Panc1 (cell line): ENCODE measurements around the gene ACTR5.

Source experiments
- SIN3A ChIP-seq: IDR thresholded peaks from 2 replicates; pipeline ENCODE4 v1.6.1; 2012; ENCODE audit warnings: low read depth, mild to moderate bottlenecking, low read length, moderate library complexity, borderline replicate concordance; ENCODE audit not compliant: insufficient read depth
- TCF7L2 ChIP-seq: IDR thresholded peaks from 2 replicates; pipeline ENCODE4 v1.6.1; 2011; ENCODE audit warnings: mild to moderate bottlenecking, low read depth, low read length, inconsistent platforms
- TF ChIP-seq, protein P1 (sequence below), 2 experiments: IDR thresholded peaks; 2 replicates each; pipeline ENCODE4 v1.6.1; 2011 to 2012; ENCODE audit warnings: low read depth in 2 of 2, control low read depth in 1 of 2, low read length in 1 of 2, mild to moderate bottlenecking in 1 of 2, moderate library complexity in 1 of 2; ENCODE audit not compliant: insufficient read depth in 1 of 2
- TF ChIP-seq, protein P2 (sequence below): fragments of 450-650 bp; IDR thresholded peaks from 2 replicates; pipeline ENCODE4 v1.5.1; 2017; ENCODE audit warnings: mild to moderate bottlenecking

DNA sequence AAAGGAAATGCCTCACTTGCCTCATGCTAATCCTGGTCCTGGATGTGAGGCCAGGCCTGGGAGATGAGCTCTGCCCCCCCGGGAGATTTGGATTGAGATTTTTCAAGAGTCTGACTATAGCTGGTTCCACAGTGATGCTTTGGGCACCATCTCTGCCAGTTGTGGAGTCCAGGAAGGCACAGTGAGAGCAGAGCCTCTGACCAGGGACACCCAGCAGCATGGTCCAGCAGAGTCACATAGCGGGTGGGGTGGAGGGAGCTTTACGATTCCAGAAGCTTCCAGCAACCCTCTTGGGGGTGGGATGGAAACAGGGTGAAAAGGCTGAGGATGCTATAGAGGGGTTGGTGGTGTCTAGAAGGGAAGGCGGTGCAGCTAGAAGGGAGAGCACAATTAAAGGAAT is 15.3 kb upstream of the ACTR5 start:
- TF ChIP-seq, protein P1, sequence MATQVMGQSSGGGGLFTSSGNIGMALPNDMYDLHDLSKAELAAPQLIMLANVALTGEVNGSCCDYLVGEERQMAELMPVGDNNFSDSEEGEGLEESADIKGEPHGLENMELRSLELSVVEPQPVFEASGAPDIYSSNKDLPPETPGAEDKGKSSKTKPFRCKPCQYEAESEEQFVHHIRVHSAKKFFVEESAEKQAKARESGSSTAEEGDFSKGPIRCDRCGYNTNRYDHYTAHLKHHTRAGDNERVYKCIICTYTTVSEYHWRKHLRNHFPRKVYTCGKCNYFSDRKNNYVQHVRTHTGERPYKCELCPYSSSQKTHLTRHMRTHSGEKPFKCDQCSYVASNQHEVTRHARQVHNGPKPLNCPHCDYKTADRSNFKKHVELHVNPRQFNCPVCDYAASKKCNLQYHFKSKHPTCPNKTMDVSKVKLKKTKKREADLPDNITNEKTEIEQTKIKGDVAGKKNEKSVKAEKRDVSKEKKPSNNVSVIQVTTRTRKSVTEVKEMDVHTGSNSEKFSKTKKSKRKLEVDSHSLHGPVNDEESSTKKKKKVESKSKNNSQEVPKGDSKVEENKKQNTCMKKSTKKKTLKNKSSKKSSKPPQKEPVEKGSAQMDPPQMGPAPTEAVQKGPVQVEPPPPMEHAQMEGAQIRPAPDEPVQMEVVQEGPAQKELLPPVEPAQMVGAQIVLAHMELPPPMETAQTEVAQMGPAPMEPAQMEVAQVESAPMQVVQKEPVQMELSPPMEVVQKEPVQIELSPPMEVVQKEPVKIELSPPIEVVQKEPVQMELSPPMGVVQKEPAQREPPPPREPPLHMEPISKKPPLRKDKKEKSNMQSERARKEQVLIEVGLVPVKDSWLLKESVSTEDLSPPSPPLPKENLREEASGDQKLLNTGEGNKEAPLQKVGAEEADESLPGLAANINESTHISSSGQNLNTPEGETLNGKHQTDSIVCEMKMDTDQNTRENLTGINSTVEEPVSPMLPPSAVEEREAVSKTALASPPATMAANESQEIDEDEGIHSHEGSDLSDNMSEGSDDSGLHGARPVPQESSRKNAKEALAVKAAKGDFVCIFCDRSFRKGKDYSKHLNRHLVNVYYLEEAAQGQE (IDR thresholded peaks at IDR 0.05; ENCODE audit: insufficient read depth in 1 of 2, low read depth in 2 of 2, low read length in 1 of 2): no peak
- TF ChIP-seq, protein P2, sequence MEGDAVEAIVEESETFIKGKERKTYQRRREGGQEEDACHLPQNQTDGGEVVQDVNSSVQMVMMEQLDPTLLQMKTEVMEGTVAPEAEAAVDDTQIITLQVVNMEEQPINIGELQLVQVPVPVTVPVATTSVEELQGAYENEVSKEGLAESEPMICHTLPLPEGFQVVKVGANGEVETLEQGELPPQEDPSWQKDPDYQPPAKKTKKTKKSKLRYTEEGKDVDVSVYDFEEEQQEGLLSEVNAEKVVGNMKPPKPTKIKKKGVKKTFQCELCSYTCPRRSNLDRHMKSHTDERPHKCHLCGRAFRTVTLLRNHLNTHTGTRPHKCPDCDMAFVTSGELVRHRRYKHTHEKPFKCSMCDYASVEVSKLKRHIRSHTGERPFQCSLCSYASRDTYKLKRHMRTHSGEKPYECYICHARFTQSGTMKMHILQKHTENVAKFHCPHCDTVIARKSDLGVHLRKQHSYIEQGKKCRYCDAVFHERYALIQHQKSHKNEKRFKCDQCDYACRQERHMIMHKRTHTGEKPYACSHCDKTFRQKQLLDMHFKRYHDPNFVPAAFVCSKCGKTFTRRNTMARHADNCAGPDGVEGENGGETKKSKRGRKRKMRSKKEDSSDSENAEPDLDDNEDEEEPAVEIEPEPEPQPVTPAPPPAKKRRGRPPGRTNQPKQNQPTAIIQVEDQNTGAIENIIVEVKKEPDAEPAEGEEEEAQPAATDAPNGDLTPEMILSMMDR: no peak
- TF ChIP-seq SIN3A (no peak), TCF7L2 (no peak)
